GM21825 (cell line): ENCODE data around the gene YARS1.

Experiments
- ATAC-seq: cut with Tn5 transposase; IDR thresholded peaks from one replicate; pipeline ENCODE4 v1.9.1; 2021; ENCODE audit warnings: mild to moderate bottlenecking, moderate library complexity; ENCODE audit not compliant: unreplicated experiment

Gene YARS1

GRCh38 chr1:32817159-32817814 is at the start of gene YARS1, which contains the start of gene S100PBP:
Gene YARS1 (minus strand): TSS chr1:32817358. CDS start chr1:32817244, 114 bp downstream.
Gene S100PBP (plus strand): TSS chr1:32817653. CDS start chr1:32826100, 8,447 bp downstream.
- peak; percentile 86 for ATAC-seq

GRCh38 chr1:32865639-32866405 is 48.7 kb upstream of the YARS1 start:
- no peak for ATAC-seq

- no peak for ATAC-seq
Observed at GRCh38 chr1:32864375-32865019, 47.3 kb upstream of the YARS1 start.

- no peak for ATAC-seq
Observed at GRCh38 chr1:32863881-32864245, 46.7 kb upstream of the YARS1 start.

- ATAC-seq, result no peak
Observed at GRCh38 chr1:32863218-32863880, 46.2 kb upstream of the YARS1 start.

GRCh38 chr1:32861904-32862695 is 44.9 kb upstream of the YARS1 start:
- ATAC-seq, result no peak

- ATAC-seq, result no peak
Observed at GRCh38 chr1:32860566-32860965, 43.4 kb upstream of the YARS1 start.

- ATAC-seq, result no peak
Observed at GRCh38 chr1:32859915-32860314, 42.8 kb upstream of the YARS1 start.

GRCh38 chr1:32858791-32859190 is 41.6 kb upstream of the YARS1 start:
- no peak for ATAC-seq

GRCh38 chr1:32858136-32858535 is 41.0 kb upstream of the YARS1 start:
- ATAC-seq, result no peak

- ATAC-seq, result no peak
Observed at GRCh38 chr1:32855861-32856617, 38.9 kb upstream of the YARS1 start.

- no peak for ATAC-seq
Observed at GRCh38 chr1:32848354-32849063, 31.4 kb upstream of the YARS1 start.

- ATAC-seq, result no peak
Observed at GRCh38 chr1:32831878-32832277, 14.7 kb upstream of the YARS1 start.

- ATAC-seq, result no peak
Observed at GRCh38 chr1:32830092-32830852, 13.1 kb upstream of the YARS1 start.

- ATAC-seq, result no peak
Observed at GRCh38 chr1:32828341-32828740, 11.2 kb upstream of the YARS1 start.

- no peak for ATAC-seq
Observed at GRCh38 chr1:32825181-32825580, 8.0 kb upstream of the YARS1 start.

GRCh38 chr1:32818804-32819541 is 1.8 kb upstream of the YARS1 start:
- peak; percentile 33 for ATAC-seq
